CD4-positive, alpha-beta T cell treated with Interleukin-6 for 4 hours (primary cell): Measurements from ENCODE around the gene ATF7.
"Not testable (repeated sequence)": the region's sequence is repeated elsewhere in the genome, so short reads cannot be mapped to it uniquely, and the experiment has no call there.

Experiments
- DNase-seq: peaks from one replicate; pipeline ENCODE4 v3.0.0-alpha.2; 2020; ENCODE audit warnings: mixed read lengths

Gene ATF7

GRCh38 chr12:53563452-53564028 is 62.6 kb downstream of the ATF7 start:
- DNase-seq = no peak

- no peak for DNase-seq
Observed at GRCh38 chr12:53561590-53561953, 64.6 kb downstream of the ATF7 start.

- DNase-seq = no peak
Observed at GRCh38 chr12:53560912-53561589, 65.1 kb downstream of the ATF7 start.

GRCh38 chr12:53560351-53560750 is 65.8 kb downstream of the ATF7 start:
- DNase-seq = no peak

GRCh38 chr12:53558631-53559030 is 67.6 kb downstream of the ATF7 start:
- no peak for DNase-seq

GRCh38 chr12:53552361-53553327 is 73.5 kb downstream of the ATF7 start:
- DNase-seq = no peak

GRCh38 chr12:53551889-53552291 is 74.3 kb downstream of the ATF7 start:
- no peak for DNase-seq

- DNase-seq = no peak
Observed at GRCh38 chr12:53550595-53550994, 75.6 kb downstream of the ATF7 start.

GRCh38 chr12:53550131-53550530 is 76.1 kb downstream of the ATF7 start:
- not testable (repeated sequence) for DNase-seq

GRCh38 chr12:53548354-53548753 is 77.8 kb downstream of the ATF7 start:
- DNase-seq = not testable (repeated sequence)

- DNase-seq = peak; percentile 58
Observed at GRCh38 chr12:53543539-53543938, 82.6 kb downstream of the ATF7 start.

- DNase-seq = no peak
Observed at GRCh38 chr12:53539526-53539925, 86.7 kb downstream of the ATF7 start.

GRCh38 chr12:53538209-53538689 is 87.9 kb downstream of the ATF7 start:
- DNase-seq = no peak

GRCh38 chr12:53536962-53537361 is 89.2 kb downstream of the ATF7 start:
- DNase-seq = no peak

GRCh38 chr12:53533471-53533870 is 92.7 kb downstream of the ATF7 start:
- no peak for DNase-seq

- no peak for DNase-seq
Observed at GRCh38 chr12:53532524-53533445, 93.4 kb downstream of the ATF7 start.

GRCh38 chr12:53532021-53532420 is 94.2 kb downstream of the ATF7 start:
- DNase-seq = no peak

GRCh38 chr12:53530920-53531319 is 95.3 kb downstream of the ATF7 start:
- no peak for DNase-seq

- DNase-seq = no peak
Observed at GRCh38 chr12:53530061-53530460, 96.1 kb downstream of the ATF7 start.

- no peak for DNase-seq
Observed at GRCh38 chr12:53524476-53524875, 101.7 kb downstream of the ATF7 start.

- no peak for DNase-seq
Observed at GRCh38 chr12:53523131-53523530, 103.1 kb downstream of the ATF7 start.

GRCh38 chr12:53518381-53518780 is 107.8 kb downstream of the ATF7 start:
- no peak for DNase-seq
